GM23338 (cell line): ENCODE results near the gene NCOR2. TPM values are rescaled to one million over a fixed set of nuclear protein-coding genes. Genes with fewer than 3 reads are reported as not detected.

Experiments used
- ATAC-seq: fragments of 200-7000 bp; cut with Tn5 transposase; 3 replicates; pipeline ENCODE4 v1.9.1; 2020
- DNase-seq: peaks from one replicate; pipeline ENCODE4 v3.0.0-alpha.2; 2015; ENCODE audit warnings: low spot score
- H2AFZ ChIP-seq: fragments of 200-600 bp; sonication (generic); 2 replicates; pipeline ENCODE4 v1.8.0; 2016; ENCODE audit warnings: antibody characterized with exemption, mild to moderate bottlenecking, moderate library complexity
- H3F3A ChIP-seq: fragments of 200-600 bp; sonication (generic); replicated peaks from 2 replicates; pipeline ENCODE4 v1.8.0; 2017; ENCODE audit warnings: antibody characterized with exemption, mixed run types, low read depth
- H3K27ac ChIP-seq: fragments of 200-600 bp; sonication (generic); 2 replicates; pipeline ENCODE4 v1.6.1; 2016; ENCODE audit warnings: low read depth
- H3K27me3 ChIP-seq: fragments of 200-600 bp; sonication (generic); 2 replicates; pipeline ENCODE4 v1.8.0; 2016; ENCODE audit warnings: mild to moderate bottlenecking, mixed run types, moderate library complexity; ENCODE audit not compliant: insufficient read depth
- H3K36me3 ChIP-seq: fragments of 200-600 bp; sonication (generic); 2 replicates; pipeline ENCODE4 v1.8.0; 2016; ENCODE audit warnings: mild to moderate bottlenecking; ENCODE audit not compliant: insufficient read depth
- H3K4me1 ChIP-seq: fragments of 200-600 bp; sonication (generic); 2 replicates; pipeline ENCODE4 v1.8.0; 2016; ENCODE audit warnings: mild to moderate bottlenecking, moderate library complexity; ENCODE audit not compliant: insufficient read depth
- H3K4me2 ChIP-seq: fragments of 200-600 bp; sonication (generic); 2 replicates; pipeline ENCODE4 v1.7.1; 2017; ENCODE audit warnings: mixed run types
- H3K4me3 ChIP-seq: fragments of 200-600 bp; sonication (generic); 2 replicates; pipeline ENCODE4 v1.6.1; 2016; ENCODE audit warnings: mixed run types
- H3K79me2 ChIP-seq: fragments of 200-600 bp; sonication (generic); replicated peaks from 2 replicates; pipeline ENCODE4 v1.8.0; 2017; ENCODE audit warnings: mild to moderate bottlenecking; ENCODE audit not compliant: insufficient read depth
- H3K9me2 ChIP-seq: fragments of 200-600 bp; sonication (generic); 2 replicates; pipeline ENCODE4 v1.8.0; 2017; ENCODE audit not compliant: insufficient read depth
- H4K20me1 ChIP-seq: fragments of 200-600 bp; sonication (generic); replicated peaks from 2 replicates; pipeline ENCODE4 v1.8.0; 2017; ENCODE audit warnings: mild to moderate bottlenecking; ENCODE audit not compliant: insufficient read depth
- H3K27ac Mint-ChIP-seq: 2 replicates; pipeline ENCODE4 v1.8.0; 2020; ENCODE audit warnings: inconsistent platforms, mild to moderate bottlenecking, moderate library complexity, mixed read lengths
- H3K27me3 Mint-ChIP-seq: 3 replicates; pipeline ENCODE4 v1.8.0; 2022; ENCODE audit warnings: low read depth, mild to moderate bottlenecking, moderate library complexity, mixed read lengths, inconsistent platforms; ENCODE audit not compliant: insufficient read depth, poor library complexity
- H3K36me3 Mint-ChIP-seq: 3 replicates; pipeline ENCODE4 v1.8.0; 2021; ENCODE audit warnings: low read depth, mild to moderate bottlenecking, inconsistent platforms, moderate library complexity, mixed read lengths
- H3K4me1 Mint-ChIP-seq: 3 replicates; pipeline ENCODE4 v1.8.0; 2020; ENCODE audit warnings: mild to moderate bottlenecking, inconsistent platforms, mixed read lengths
- H3K4me3 Mint-ChIP-seq: 3 replicates; pipeline ENCODE4 v1.8.0; 2021; ENCODE audit warnings: moderate library complexity, mild to moderate bottlenecking, inconsistent platforms, mixed read lengths
- H3K9me3 Mint-ChIP-seq: 3 replicates; pipeline ENCODE4 v1.8.0; 2020; ENCODE audit warnings: moderate library complexity, mild to moderate bottlenecking, inconsistent platforms, mixed read lengths
- CREB1 ChIP-seq: fragments of 250-450 bp; sonication (Bioruptor Pico); IDR thresholded peaks from 2 replicates; pipeline ENCODE4 v1.5.0; 2020; ENCODE audit warnings: low read depth, mild to moderate bottlenecking, moderate library complexity
- CTCF ChIP-seq, 2 experiments: fragments of 200-600 bp in 1 of 2; sonication (generic) in 1 of 2; conservative IDR thresholded peaks; 2 replicates each; pipeline versions ENCODE4 v1.5.1 to v1.6.1; 2016 to 2017; ENCODE audit warnings: antibody characterized with exemption in 2 of 2, low read depth in 2 of 2, mild to moderate bottlenecking in 2 of 2, moderate library complexity in 1 of 2
- ETS1 ChIP-seq: IDR thresholded peaks from 2 replicates; pipeline ENCODE4 v1.6.1; 2016; ENCODE audit warnings: antibody characterized with exemption
- EZH2 ChIP-seq: fragments of 200-600 bp; sonication (generic); IDR thresholded peaks from one replicate; pipeline ENCODE4 v1.8.0; 2017; ENCODE audit warnings: antibody characterized with exemption, mild to moderate bottlenecking, low read depth; ENCODE audit not compliant: unreplicated experiment
- EZH2phosphoT487 ChIP-seq: fragments of 200-600 bp; sonication (generic); IDR thresholded peaks from one replicate; pipeline ENCODE4 v1.8.1; 2018; ENCODE audit warnings: antibody characterized with exemption; ENCODE audit not compliant: unreplicated experiment
- JUNB ChIP-seq: IDR thresholded peaks from one replicate; pipeline ENCODE4 v1.6.1; 2016; ENCODE audit warnings: antibody characterized with exemption; ENCODE audit not compliant: unreplicated experiment
- NANOG ChIP-seq: IDR thresholded peaks from 2 replicates; pipeline ENCODE4 v1.6.1; 2016; ENCODE audit warnings: antibody characterized with exemption, borderline replicate concordance
- POLR2AphosphoS5 ChIP-seq: IDR thresholded peaks from 2 replicates; pipeline ENCODE4 v1.6.1; 2016; ENCODE audit warnings: antibody characterized with exemption, low read depth
- REST ChIP-seq: IDR thresholded peaks from one replicate; pipeline ENCODE4 v1.6.1; 2018; ENCODE audit warnings: antibody characterized with exemption; ENCODE audit not compliant: unreplicated experiment
- STAT1 ChIP-seq: IDR thresholded peaks from one replicate; pipeline ENCODE4 v1.6.1; 2016; ENCODE audit warnings: antibody characterized with exemption; ENCODE audit not compliant: unreplicated experiment
- ZNF114 ChIP-seq: fragments of 250-450 bp; sonication (Bioruptor Pico); IDR thresholded peaks from 2 replicates; pipeline ENCODE4 v1.5.0; 2020; ENCODE audit warnings: mild to moderate bottlenecking, moderate library complexity
- ZNF331 ChIP-seq: fragments of 250-450 bp; sonication (Bioruptor Pico); IDR thresholded peaks from 2 replicates; pipeline ENCODE4 v1.5.0; 2020; ENCODE audit warnings: low read depth, mild to moderate bottlenecking, moderate library complexity
- ZNF462 ChIP-seq: fragments of 250-450 bp; sonication (Bioruptor Pico); IDR thresholded peaks from 2 replicates; pipeline ENCODE4 v1.5.0; 2020; ENCODE audit warnings: mild to moderate bottlenecking, moderate library complexity
- polyA plus RNA-seq: library from polyadenylated mRNA; unstranded; fragments of >200 nt; fragmentation: Nextera tagmentation; extraction: Ambion mirVana; gene quantifications from 2 replicates; pipeline ENCODE4 v1.2.1, GENCODE V29; 2016
- total RNA-seq: library from RNA; depleted of rRNA; stranded (reverse); fragments of >200 nt; shearing (Covaris generic); gene quantifications from 2 replicates; pipeline ENCODE4 v1.2.3, GENCODE V29; 2014

The NCOR2 gene
- total and polyA plus RNA-seq, 2 experiments from 2014 or later: 69.6 to 190 TPM

- peaks cover 9% of the 10 kb centered on the region for H3K27me3 Mint-ChIP-seq
These were observed 43.5 kb upstream of the NCOR2 start for GRCh38 chr12:124610629-124611558.

More at GRCh38 chr12:124610629-124611558, 43.5 kb upstream of the NCOR2 start:
- DNase-seq (no peak), ATAC-seq (no peak)
- Histone ChIP-seq H3K36me3 (no peaks in the 10 kb centered on the region), H3K4me2 (no peak overlapping the region), H3K27ac (no peak overlapping the region), H3K27me3 (no peaks in the 10 kb centered on the region), H4K20me1 (no peaks in the 10 kb centered on the region), H3K4me1 (peaks cover 4% of the 10 kb centered on the region), H3K79me2 (no peaks in the 10 kb centered on the region), H3F3A (no peaks in the 10 kb centered on the region), H3K9me2 (no peaks in the 10 kb centered on the region), H3K4me3 (no peak overlapping the region), H2AFZ (no peak overlapping the region)
- TF ChIP-seq EZH2: no peak
- TF ChIP-seq REST: no peak
- no peak for TF ChIP-seq CREB1 (CRISPR knock-in tag)
- TF ChIP-seq ZNF462 (CRISPR knock-in tag): no peak
- no peak for TF ChIP-seq JUNB
- no peak for TF ChIP-seq ZNF331 (CRISPR knock-in tag)
- TF ChIP-seq CTCF (conservative IDR thresholded peaks at IDR 0.05; ENCODE audit: low read depth in 2 of 2): no peak
- TF ChIP-seq STAT1: no peak
- no peak for TF ChIP-seq EZH2phosphoT487
- TF ChIP-seq ETS1: no peak
- TF ChIP-seq NANOG: no peak
- no peak for TF ChIP-seq ZNF114 (CRISPR knock-in tag)
- no peak for TF ChIP-seq POLR2AphosphoS5
- H3K9me3 Mint-ChIP-seq: peaks cover 13% of the 10 kb centered on the region; the same call in 1 of the 3 replicates
- no peaks in the 10 kb centered on the region for H3K36me3 Mint-ChIP-seq
- H3K4me3 Mint-ChIP-seq: no peak overlapping the region
- peaks cover 12% of the 10 kb centered on the region for H3K4me1 Mint-ChIP-seq
- H3K27ac Mint-ChIP-seq: no peak overlapping the region
